K562 (cell line): ENCODE results near the gene NOX5. TPM values are rescaled to one million over a fixed set of nuclear protein-coding genes. Genes with fewer than 3 reads are reported as not detected.

Experiments
- CREB3L1 ChIP-seq: fragments of 450-650 bp; IDR thresholded peaks from 2 replicates; pipeline ENCODE4 v1.6.1; 2014; ENCODE audit warnings: low read depth, mild to moderate bottlenecking, moderate library complexity, borderline replicate concordance
- EHMT2 ChIP-seq: fragments of 450-650 bp; IDR thresholded peaks from 2 replicates; pipeline ENCODE4 v1.6.1; 2018; ENCODE audit warnings: antibody characterized with exemption
- FOXP1 ChIP-seq: sonication (generic); formaldehyde crosslinking; IDR thresholded peaks from 2 replicates; pipeline ENCODE4 v1.8.0; 2022; ENCODE audit warnings: mild to moderate bottlenecking, missing genetic modification reagents
- GTF2B ChIP-seq: IDR thresholded peaks from 2 replicates; pipeline ENCODE4 v1.6.1; 2011; ENCODE audit not compliant: insufficient read length; ENCODE audit errors: extremely low read depth
- MITF ChIP-seq: IDR thresholded peaks from 2 replicates; pipeline ENCODE4 v1.6.1; 2014; ENCODE audit warnings: antibody characterized with exemption
- TAL1 ChIP-seq: fragments of 450-650 bp; IDR thresholded peaks from 2 replicates; pipeline ENCODE4 v1.6.1; 2016; ENCODE audit warnings: mild to moderate bottlenecking
- THRA ChIP-seq: fragments of 450-650 bp; IDR thresholded peaks from 2 replicates; pipeline ENCODE4 v1.6.1; 2017; ENCODE audit warnings: mild to moderate bottlenecking, moderate library complexity
- ZBTB11 ChIP-seq, 3 experiments: fragments of 200-800 bp in 1 of 3; fragments of 250-450 bp in 1 of 3; fragments of 450-650 bp in 1 of 3; sonication (Bioruptor Pico) in 1 of 3; sonication (Bioruptor generic) in 1 of 3; formaldehyde crosslinking in 1 of 3; IDR thresholded peaks; 2 replicates each; pipeline versions ENCODE4 v1.6.1 to v1.8.0; 2016 to 2022; ENCODE audit warnings: mild to moderate bottlenecking in 2 of 3, missing genetic modification characterization in 2 of 3, missing compliant biosample characterization in 1 of 3, moderate library complexity in 1 of 3
- ZNF398 ChIP-seq: fragments of 250-450 bp; sonication (Bioruptor Pico); IDR thresholded peaks from 2 replicates; pipeline ENCODE4 v1.8.0; 2021; ENCODE audit warnings: moderate library complexity, mild to moderate bottlenecking, inconsistent platforms
- polyA plus RNA-seq, 8 experiments: library from polyadenylated mRNA; depleted of rRNA in 4 of 8; stranded (reverse) in 5 of 8; unstranded in 3 of 8; fragments of >200 nt; fragmentation: Nextera tagmentation in 2 of 8; fragmentation: Illumina TruSeq in 1 of 8; extraction: Ambion mirVana in 2 of 8; extraction: Trizol in 1 of 8; gene quantifications; 2 replicates each; pipeline versions ENCODE4 v1.2.1 to v1.2.3, GENCODE V29; 2011 to 2014; ENCODE audit warnings: inconsistent platforms in 1 of 8, missing spikeins in 1 of 8
- total RNA-seq, 7 experiments: library from RNA; depleted of rRNA in 6 of 7; stranded (reverse); fragments of >200 nt in 6 of 7; fragmentation: Illumina TruSeq in 2 of 7; extraction: Trizol in 2 of 7; gene quantifications; 2 replicates each; pipeline versions ENCODE4 v1.2.1 to v1.2.3, GENCODE V29; 2011 to 2021; ENCODE audit warnings: low replicate concordance in 1 of 7

NOX5 gene
- total and polyA plus RNA-seq, 9 of the 15 experiments (the other 6 are each of a cell fraction or from before 2014, with no cell fraction given) = 0.01 TPM; not detected in 8

GRCh38 chr15:68983961-68984481 lies 30.5 kb upstream of the NOX5 start (continued):
- TF ChIP-seq ZNF398 (CRISPR knock-in tag) (no peak), GTF2B (no peak), EHMT2 (no peak), THRA (no peak), TAL1 (peak; percentile 91), CREB3L1 (peak; percentile 26; the same call in 1 of the 2 replicates), MITF (peak; percentile 80; the same call in 1 of the 2 replicates), FOXP1 (CRISPR knock-in tag) (no peak), ZBTB11 (CRISPR knock-in tag; IDR thresholded peaks at IDR 0.05) (0 out of 6 replicates have a peak, but pooled peaks of 1 of the 3 experiments have one; percentile 53)
